ENCODE data around the gene CAMK4. TPM values are rescaled to one million over a fixed set of nuclear protein-coding genes. Genes with fewer than 3 reads are reported as not detected.

CAMK4 gene
- total RNA-seq, 2 donors from 2014 or later = 6.7 to 14.0 TPM

DNA sequence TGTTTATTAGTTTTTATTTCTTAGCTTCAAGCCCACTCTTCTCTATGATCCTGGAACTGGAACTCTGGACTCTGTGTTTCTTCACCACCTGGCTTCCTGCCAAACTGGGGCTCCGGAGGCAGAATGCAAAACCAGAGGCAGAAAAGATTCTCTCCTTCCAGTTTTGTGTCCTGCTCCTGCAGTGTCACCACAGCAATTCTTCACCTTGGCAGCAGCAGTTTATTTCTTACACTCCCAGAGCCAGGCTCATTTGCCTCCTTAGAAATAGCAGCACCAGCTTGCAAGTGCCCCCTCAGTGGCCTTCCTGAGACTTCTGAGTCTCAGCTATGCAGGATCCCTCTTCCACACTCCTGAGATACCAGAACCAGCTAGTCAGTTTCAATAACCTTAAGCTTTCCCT lies 26.7 kb upstream of the CAMK4 start:
- H3K36me3 ChIP-seq = no peaks in the 10 kb centered on the region
- WGBS = 0% methylated on average over 1 of the region's 1 CpG
- intact Hi-C loops (cut with DNase I) = no loop called here
- no peak overlapping the region for H3K4me3 ChIP-seq
- no peaks in the 10 kb centered on the region for H3K27me3 ChIP-seq (replicated peaks; ENCODE audit: insufficient read depth)
- DNase-seq (ENCODE audit: low spot score) = no peak
- H3K9me3 ChIP-seq = no peaks in the 10 kb centered on the region
- TF ChIP-seq POLR2A (IDR thresholded peaks at IDR 0.05) = no peak
- TF ChIP-seq, protein P1, sequence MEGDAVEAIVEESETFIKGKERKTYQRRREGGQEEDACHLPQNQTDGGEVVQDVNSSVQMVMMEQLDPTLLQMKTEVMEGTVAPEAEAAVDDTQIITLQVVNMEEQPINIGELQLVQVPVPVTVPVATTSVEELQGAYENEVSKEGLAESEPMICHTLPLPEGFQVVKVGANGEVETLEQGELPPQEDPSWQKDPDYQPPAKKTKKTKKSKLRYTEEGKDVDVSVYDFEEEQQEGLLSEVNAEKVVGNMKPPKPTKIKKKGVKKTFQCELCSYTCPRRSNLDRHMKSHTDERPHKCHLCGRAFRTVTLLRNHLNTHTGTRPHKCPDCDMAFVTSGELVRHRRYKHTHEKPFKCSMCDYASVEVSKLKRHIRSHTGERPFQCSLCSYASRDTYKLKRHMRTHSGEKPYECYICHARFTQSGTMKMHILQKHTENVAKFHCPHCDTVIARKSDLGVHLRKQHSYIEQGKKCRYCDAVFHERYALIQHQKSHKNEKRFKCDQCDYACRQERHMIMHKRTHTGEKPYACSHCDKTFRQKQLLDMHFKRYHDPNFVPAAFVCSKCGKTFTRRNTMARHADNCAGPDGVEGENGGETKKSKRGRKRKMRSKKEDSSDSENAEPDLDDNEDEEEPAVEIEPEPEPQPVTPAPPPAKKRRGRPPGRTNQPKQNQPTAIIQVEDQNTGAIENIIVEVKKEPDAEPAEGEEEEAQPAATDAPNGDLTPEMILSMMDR (IDR thresholded peaks at IDR 0.05) = no peak
- TF ChIP-seq POLR2AphosphoS5 (IDR thresholded peaks at IDR 0.05) = no peak
- no peak overlapping the region for H3K27ac ChIP-seq
- no peaks in the 10 kb centered on the region for H3K4me1 ChIP-seq (replicated peaks)

DNA sequence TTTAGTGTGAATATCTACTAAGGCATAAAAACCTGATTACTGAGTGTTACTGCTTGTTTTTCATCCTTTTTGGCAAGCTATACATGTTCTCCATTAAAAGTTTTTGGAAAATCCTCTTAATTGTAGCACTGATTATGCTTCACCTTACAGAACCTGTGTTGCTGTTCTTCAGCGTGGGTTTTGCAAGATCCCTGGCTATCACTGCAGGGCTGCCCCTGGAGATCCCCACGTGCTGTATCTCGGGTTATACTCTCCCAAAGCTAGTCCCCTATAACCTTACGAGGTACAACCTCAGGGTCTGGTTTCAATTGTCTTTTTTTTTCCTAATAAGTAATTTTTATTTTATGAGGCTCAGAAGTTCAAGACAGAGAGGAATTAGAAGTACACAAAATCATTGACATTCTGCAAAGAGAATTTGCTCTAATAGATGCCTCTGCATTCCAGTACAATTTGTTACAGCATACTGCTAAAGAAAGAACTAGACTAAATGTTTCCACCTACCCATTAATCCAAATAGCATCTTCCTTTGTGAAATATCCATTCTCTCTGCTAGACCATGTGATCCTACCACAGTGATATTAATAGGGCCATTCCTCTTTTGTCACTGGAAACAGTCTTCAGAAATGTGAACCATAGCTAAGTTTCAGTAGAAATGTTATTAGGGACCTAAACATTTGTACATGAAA lies 25.8 kb upstream of the CAMK4 start:
- 33% methylated on average over 4 of the region's 4 CpGs for WGBS
- intact Hi-C loops (cut with DNase I) = no loop called here

DNA sequence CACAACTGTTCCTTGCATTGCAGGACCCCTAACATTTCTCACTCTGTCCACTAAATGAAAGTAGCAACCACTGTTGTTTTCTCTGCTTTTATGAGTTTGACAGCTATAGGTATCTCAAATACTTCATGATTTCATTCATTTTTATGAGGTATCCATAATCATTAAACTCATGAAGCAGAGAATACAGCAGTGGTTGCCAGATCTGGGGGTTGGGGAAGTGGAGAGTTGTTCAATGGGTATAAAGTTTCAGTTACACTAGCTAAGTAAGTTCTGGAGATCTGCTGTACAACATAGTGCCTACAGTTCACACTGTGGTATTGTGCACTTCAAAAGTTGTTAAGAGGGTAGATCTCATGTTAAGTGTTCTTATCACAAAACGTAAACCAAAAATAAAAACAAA lies 23.4 kb upstream of the CAMK4 start:
- 85% methylated on average over 1 of the region's 1 CpG for WGBS
- Histone ChIP-seq H3K4me1 (replicated peaks) (no peaks in the 10 kb centered on the region), H3K27me3 (replicated peaks; ENCODE audit: insufficient read depth) (no peaks in the 10 kb centered on the region)

More for the DNA sequence above, 25.8 kb upstream of the CAMK4 start:
- H3K4me3 ChIP-seq = no peak overlapping the region
- H3K9me3 ChIP-seq = no peaks in the 10 kb centered on the region
- no peak overlapping the region for H3K27ac ChIP-seq
- no peak for TF ChIP-seq POLR2A (IDR thresholded peaks at IDR 0.05)
- TF ChIP-seq, protein P1 (IDR thresholded peaks at IDR 0.05) = no peak
- no peak for TF ChIP-seq POLR2AphosphoS5 (IDR thresholded peaks at IDR 0.05)
- no peaks in the 10 kb centered on the region for H3K4me1 ChIP-seq (replicated peaks)
- DNase-seq (ENCODE audit: low spot score) = no peak
- no peaks in the 10 kb centered on the region for H3K36me3 ChIP-seq
- H3K27me3 ChIP-seq (replicated peaks; ENCODE audit: insufficient read depth) = no peaks in the 10 kb centered on the region

DNA sequence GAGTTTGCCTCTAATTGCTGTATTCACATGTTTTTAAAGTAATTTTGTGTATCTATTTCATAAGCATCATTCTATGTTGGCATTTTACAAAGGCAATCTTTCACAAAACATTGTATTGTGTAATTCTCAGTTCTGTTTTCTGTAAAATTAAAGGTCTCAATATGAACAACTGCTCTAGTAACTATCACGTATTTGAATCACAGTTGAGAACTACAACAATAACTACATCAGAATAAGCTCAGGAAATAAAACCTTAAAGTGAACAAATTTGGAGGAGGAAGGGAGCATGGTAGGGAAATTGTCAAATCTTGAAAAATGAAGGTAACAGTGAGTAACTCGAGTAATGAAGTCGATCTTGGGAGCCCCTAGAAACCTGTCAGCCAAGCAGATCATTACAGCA lies 22.5 kb upstream of the CAMK4 start:
- WGBS = 79% methylated on average over 3 of the region's 3 CpGs
- TF ChIP-seq POLR2A (IDR thresholded peaks at IDR 0.05) (no peak), POLR2AphosphoS5 (IDR thresholded peaks at IDR 0.05) (no peak)
- TF ChIP-seq, protein P1 (IDR thresholded peaks at IDR 0.05) = no peak
- no peaks in the 10 kb centered on the region for H3K36me3 ChIP-seq
- no peaks in the 10 kb centered on the region for H3K27me3 ChIP-seq (replicated peaks; ENCODE audit: insufficient read depth)
- H3K4me1 ChIP-seq (replicated peaks) = no peaks in the 10 kb centered on the region
- H3K27ac ChIP-seq = no peak overlapping the region
- H3K9me3 ChIP-seq = no peaks in the 10 kb centered on the region
- intact Hi-C loops (cut with DNase I) = no loop called here
- DNase-seq (ENCODE audit: low spot score) = no peak
- H3K4me3 ChIP-seq = no peak overlapping the region

More for the DNA sequence above, 23.4 kb upstream of the CAMK4 start:
- Histone ChIP-seq H3K36me3 (no peaks in the 10 kb centered on the region), H3K27ac (no peak overlapping the region), H3K9me3 (no peaks in the 10 kb centered on the region), H3K4me3 (no peak overlapping the region)
- intact Hi-C loops (cut with DNase I) = no loop called here
- TF ChIP-seq, protein P1 (IDR thresholded peaks at IDR 0.05) = no peak
- TF ChIP-seq POLR2A (IDR thresholded peaks at IDR 0.05) (no peak), POLR2AphosphoS5 (IDR thresholded peaks at IDR 0.05) (no peak)
- DNase-seq (ENCODE audit: low spot score) = no peak

DNA sequence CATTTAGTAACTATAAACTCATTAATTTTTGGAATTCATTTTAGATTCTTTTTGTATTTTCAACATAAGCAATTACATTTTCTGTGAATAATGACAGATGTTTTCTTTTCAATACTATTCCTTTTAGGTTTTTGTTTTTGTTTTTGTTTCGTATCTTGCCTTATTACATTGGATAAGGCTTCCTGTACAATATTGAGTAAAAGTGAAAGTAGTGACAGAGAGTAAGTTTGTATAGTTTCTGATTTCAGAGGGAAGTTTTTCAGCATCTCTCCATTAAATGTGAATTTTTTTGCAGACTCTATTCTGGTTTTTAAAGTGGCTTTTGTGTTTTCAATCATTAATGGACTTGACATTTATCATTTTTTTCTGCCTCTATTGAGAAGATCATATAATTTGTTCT lies 12.8 kb upstream of the CAMK4 start:
- intact Hi-C loops (cut with DNase I) = no loop called here
- TF ChIP-seq POLR2AphosphoS5 (IDR thresholded peaks at IDR 0.05) (no peak), POLR2A (IDR thresholded peaks at IDR 0.05) (no peak)
- TF ChIP-seq, protein P1 (IDR thresholded peaks at IDR 0.05) = no peak
- Histone ChIP-seq H3K27ac (no peak overlapping the region), H3K4me1 (replicated peaks) (no peaks in the 10 kb centered on the region), H3K27me3 (replicated peaks; ENCODE audit: insufficient read depth) (no peaks in the 10 kb centered on the region), H3K9me3 (no peaks in the 10 kb centered on the region), H3K36me3 (no peaks in the 10 kb centered on the region), H3K4me3 (no peak overlapping the region)
- DNase-seq (ENCODE audit: low spot score) = no peak
- 59% methylated on average over 1 of the region's 1 CpG for WGBS

Measured in prostate gland (tissue), 2 donors.